HG03280 (cell line): Measurements from ENCODE around the gene ZNRF1.
"Not testable (repeated sequence)": the region's sequence is repeated elsewhere in the genome, so short reads cannot be mapped to it uniquely, and the experiment has no call there.

Source experiments
- ATAC-seq: cut with Tn5 transposase; IDR thresholded peaks from one replicate; pipeline ENCODE4 v1.9.1; 2021; ENCODE audit warnings: mild to moderate bottlenecking, moderate library complexity; ENCODE audit not compliant: unreplicated experiment

Gene ZNRF1

DNA sequence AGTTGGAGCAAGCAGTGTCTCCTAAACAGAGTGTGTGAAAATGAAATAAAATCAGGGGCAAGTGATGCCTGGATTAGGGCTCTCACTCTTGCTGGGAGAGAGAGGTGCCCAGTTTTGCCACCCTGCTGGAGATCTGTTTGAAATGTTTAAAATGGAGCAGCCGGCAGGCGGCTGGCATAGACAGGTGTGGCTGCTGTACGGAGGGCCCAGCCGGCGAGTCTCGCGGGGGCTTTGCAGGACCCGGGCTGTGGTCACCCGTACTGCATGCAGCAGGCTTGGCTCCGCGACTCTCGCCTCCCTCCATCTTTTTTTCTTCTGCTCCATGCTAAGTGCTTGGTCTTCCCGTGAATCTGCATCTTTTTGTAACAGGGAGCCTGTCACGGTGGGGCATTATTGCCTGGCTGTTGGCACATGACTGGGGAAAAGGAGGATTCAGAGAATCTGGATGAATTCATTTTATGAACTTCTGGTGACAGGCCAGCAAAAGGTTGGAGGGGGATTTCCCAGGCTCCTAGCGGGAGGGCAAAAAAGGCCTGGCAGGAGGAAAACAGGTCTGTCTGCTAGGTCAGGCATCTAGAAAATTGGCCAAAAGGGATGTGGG is 1.8 kb downstream of the ZNRF1 start:
- ATAC-seq = no peak

DNA sequence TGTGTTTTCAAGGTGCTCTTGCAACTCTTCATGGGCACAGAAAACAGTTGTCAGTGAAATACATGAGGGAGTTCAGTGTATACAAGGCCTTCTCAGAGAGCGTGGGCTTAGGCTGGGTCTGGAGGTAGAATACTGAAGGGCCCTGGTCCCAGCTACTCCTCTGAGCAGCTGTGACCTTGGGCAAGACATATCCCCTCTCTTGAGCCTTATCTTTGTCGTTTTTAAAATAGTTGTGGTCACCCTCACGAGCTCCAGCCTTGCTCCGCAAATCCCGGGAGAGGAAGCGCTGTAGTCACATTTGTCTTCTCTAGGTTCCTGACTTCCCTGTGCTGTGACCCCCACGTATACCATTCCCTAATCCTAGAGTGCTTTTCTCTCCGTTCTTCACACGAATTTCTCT is 3.6 kb downstream of the ZNRF1 start:
- no peak for ATAC-seq

- no peak for ATAC-seq
These were observed 5.1 kb downstream of the ZNRF1 start for GRCh38 chr16:75003931-75004330.

- ATAC-seq = no peak
These were observed 5.6 kb downstream of the ZNRF1 start for GRCh38 chr16:75004460-75004859.

GRCh38 chr16:75005697-75006096 is 6.9 kb downstream of the ZNRF1 start:
- ATAC-seq = no peak

- no peak for ATAC-seq
These were observed 8.6 kb downstream of the ZNRF1 start for GRCh38 chr16:75007443-75007842.

GRCh38 chr16:75010427-75010826 is 11.6 kb downstream of the ZNRF1 start:
- ATAC-seq = no peak

GRCh38 chr16:75011634-75012307 is 12.9 kb downstream of the ZNRF1 start:
- no peak for ATAC-seq

DNA sequence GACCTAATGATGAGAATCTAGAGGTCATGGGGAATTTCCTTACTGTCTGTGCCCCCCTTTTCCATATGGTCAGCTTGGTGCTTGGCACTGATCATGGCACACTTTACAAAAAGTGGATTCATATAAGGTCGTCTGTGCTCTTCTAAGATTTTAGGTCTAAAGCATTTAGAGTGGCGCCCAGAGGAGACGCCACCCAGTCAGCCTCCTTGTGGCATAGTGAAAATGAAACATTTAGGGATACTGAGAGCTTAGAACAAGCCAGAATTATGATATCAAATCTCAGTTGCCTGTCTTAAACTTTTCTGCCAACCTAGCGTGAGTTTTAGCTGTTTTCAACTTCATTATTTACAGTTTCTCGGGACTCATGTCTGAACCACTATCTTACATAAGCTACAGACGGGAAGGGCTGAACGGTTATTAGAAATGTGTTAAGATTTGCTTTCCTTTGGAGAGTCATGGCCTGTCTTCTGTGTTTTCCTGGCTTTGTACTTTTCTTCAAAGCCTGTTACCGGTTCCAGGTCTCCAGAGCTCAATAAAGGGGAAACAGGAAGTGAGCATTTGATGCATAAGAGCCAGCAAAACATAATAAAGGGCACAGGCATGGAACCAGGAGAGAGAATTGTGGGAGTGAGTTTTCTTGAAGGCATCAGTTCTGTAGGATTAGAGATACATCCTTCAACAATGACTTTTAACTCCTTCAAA is 13.7 kb downstream of the ZNRF1 start:
- no peak for ATAC-seq

- not testable (repeated sequence) for ATAC-seq
These were observed 14.3 kb downstream of the ZNRF1 start for GRCh38 chr16:75013123-75013522.

DNA sequence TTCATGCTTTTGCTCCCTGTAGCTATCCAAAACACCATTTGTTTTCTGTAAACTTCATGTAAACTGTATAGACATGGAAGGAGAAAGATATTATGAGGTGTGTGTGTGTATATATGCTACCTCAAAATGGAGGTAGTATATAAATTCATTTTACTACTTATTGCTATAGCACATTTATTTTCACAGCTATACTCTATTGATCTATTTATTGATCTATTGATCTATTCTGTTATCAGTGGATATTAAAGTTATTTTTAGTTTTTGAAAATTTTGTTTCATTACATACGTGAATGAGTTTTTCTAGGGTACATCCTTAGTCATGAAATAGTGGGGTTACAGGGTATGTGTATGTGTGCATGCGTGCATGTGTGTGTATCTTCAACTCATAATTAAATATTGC is 15.5 kb downstream of the ZNRF1 start:
- no peak for ATAC-seq

DNA sequence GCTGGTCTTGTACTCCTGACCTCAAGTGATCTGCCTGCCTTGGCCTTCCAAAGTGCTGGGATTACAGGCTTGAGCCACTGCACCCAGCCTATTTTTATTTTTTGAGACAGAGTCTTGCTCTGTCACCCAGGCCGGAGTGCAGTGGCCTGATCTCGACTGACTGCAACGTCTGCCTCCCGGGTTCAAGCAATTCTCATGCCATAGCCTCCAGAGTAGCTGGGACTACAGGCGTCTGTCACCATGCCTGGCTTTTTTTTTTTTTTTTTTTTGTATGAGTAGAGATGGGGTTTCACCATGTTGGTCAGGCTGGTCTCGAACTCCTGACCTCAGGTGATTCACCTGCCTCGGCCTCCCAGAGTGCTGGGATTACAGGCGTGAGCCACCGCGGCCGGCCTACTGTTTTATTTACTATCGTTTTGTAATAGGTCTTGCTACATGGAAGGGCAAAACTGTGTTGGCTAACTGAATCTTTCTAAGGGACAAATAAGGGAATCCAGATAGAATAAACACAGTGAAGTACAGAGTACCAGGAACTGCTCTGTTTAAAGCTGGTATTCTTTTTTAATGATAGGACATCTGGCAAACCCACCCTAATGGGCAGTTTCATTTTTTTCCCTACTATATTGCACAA is 17.7 kb downstream of the ZNRF1 start:
- ATAC-seq = not testable (repeated sequence)

GRCh38 chr16:75017670-75018525 is 19.1 kb downstream of the ZNRF1 start:
- no peak for ATAC-seq

GRCh38 chr16:75019007-75019406 is 20.2 kb downstream of the ZNRF1 start:
- ATAC-seq = no peak

DNA sequence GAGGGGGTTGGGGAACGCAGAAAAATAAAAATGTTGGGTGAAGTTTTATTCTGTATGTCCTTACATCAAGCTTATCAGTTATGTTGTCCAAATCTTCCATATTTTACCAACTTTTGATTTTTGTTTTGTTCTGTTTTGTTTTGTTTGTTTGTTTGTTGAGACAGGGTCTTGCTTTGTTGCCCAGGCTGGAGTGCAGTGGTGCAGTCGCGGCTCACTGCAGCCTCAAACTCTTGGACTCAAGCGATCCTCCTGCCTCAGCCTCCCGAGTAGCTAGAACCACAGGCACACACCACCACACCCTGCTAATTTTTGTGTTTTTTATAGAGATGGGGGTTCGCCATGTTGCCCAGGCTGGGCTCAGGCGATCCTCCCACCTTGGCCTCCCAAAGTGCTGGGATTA is 20.8 kb downstream of the ZNRF1 start:
- no peak for ATAC-seq

- ATAC-seq = no peak
These were observed 22.6 kb downstream of the ZNRF1 start for GRCh38 chr16:75021410-75021809.

- no peak for ATAC-seq
These were observed 23.7 kb downstream of the ZNRF1 start for GRCh38 chr16:75022567-75022966.

DNA sequence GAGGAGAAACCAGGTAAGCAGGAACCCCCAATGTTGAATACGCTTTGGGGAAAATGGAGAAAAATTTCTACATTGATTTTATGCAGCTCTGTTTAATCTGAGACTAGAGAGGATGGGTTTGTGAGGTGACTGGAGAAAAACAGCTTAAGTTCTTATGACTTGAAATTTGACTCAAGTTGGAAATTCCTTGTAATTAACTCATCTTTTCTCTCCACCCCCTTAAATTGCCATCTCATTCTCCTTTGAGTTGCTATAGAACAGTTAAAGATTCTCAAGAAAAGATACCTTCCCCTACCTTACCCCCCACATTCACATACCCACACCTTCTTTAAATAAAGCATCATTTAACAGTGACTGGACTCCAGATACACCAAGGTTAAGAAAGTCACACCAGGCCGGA is 24.2 kb downstream of the ZNRF1 start:
- no peak for ATAC-seq

DNA sequence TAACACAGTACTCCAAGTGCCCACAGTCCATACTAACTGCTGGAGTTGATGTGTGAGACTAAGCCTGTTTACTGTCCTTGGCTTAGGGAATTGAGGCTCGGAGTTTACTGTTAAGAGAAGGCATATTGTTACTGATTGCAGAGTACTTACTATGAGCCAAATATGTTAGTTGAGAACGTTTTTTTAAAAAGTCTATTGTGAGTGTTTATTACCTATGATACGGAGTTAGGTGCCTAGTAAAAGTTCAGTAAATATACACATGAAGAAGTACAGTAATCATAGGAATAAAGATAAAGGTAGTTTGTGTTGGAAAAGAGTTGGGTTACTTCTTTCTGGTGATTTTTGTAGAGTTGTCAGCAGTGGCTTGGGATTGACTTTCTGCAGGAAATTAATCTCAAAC is 25.4 kb downstream of the ZNRF1 start:
- no peak for ATAC-seq

DNA sequence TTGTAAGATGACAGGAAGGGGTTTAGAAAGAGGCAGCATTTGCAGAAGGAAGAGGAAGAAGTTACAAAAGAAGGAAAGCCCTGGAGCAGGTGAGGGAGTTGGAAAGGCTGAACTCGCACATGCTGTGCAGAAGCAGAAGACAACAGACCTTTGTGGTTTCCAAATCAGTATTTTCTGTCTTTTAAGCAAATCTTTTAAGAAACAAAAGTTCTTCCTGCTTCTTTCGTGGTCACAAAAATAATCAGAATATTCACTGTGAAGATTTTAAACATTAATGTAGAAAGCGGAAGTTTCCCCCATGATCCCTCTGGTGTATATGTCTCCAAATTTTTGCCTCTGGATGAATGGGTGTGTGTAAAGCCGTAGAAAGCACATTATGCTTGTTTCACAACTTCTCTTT is 25.8 kb downstream of the ZNRF1 start:
- no peak for ATAC-seq

DNA sequence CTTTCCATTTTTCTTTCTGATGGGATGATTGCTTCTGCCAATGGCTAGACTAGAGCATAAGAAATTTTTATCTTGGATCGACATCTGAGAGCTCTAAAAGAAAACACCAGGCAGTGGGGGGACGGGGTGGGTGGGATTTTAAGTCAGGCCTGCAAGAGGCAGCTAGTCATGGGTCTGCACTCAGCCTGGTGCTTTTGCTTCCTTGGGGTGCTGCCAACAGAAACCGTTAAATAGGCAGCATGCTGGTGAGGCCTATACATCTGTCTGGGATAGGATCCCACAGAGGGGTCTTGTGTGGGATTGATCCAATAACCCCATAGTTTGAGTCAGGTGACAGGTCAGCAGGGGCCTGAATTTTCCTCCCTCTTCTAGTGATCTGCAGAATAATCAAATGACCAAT is 26.9 kb downstream of the ZNRF1 start:
- ATAC-seq = no peak
